SK-N-SH (cell line): ENCODE measurements around the gene ROBO1. TPM values are rescaled to one million over a fixed set of nuclear protein-coding genes. Genes with fewer than 3 reads are reported as not detected.

Experiments
- CTCF ChIA-PET: fragments of 300-600, 350-600 bp; formaldehyde crosslinking; extraction: SDS; loops from one replicate; lab custom pipeline; 2021; lab: Yijun Ruan, JAX
- POLR2A ChIA-PET: fragments of 350-600 bp; sonication (Branson Sonifier 250); formaldehyde crosslinking; extraction: SDS; loops from one replicate; lab custom pipeline; 2020; ENCODE audit warnings: antibody characterized with exemption, inconsistent platforms; lab: Yijun Ruan, JAX
- DNase-seq: peaks from one replicate; pipeline ENCODE4 v3.0.0; 2012
- H2AFZ ChIP-seq: fragments of 200-600 bp; sonication (generic); 2 replicates; pipeline ENCODE4 v1.8.1; 2016; ENCODE audit warnings: antibody characterized with exemption, mild to moderate bottlenecking, low read depth
- H3F3A ChIP-seq: fragments of 200-600 bp; sonication (generic); replicated peaks from 2 replicates; pipeline ENCODE3; 2016; ENCODE audit warnings: antibody characterized with exemption, mild to moderate bottlenecking; ENCODE audit not compliant: insufficient read depth
- H3K27ac ChIP-seq, 2 experiments: fragments of 200-500 bp in 1 of 2; fragments of 200-600 bp in 1 of 2; sonication (Bioruptor generic) in 1 of 2; sonication (generic), shearing (Covaris generic) in 1 of 2; 2 replicates each; pipeline versions ENCODE4 v1.5.1 to v1.6.1; 2014 to 2016; ENCODE audit warnings: low read depth in 2 of 2, inconsistent platforms in 1 of 2, low read length in 1 of 2, mild to moderate bottlenecking in 1 of 2, mixed read lengths in 1 of 2
- H3K27me3 ChIP-seq: fragments of 200-600 bp; sonication (generic), shearing (Covaris generic); 2 replicates; pipeline ENCODE4 v1.6.1; 2016; ENCODE audit warnings: mixed run types; ENCODE audit not compliant: insufficient read depth
- H3K36me3 ChIP-seq, 2 experiments: fragments of 200-500 bp in 1 of 2; fragments of 200-600 bp in 1 of 2; sonication (Bioruptor generic) in 1 of 2; sonication (generic) in 1 of 2; replicated peaks in 1 of 2; 2 replicates each; pipeline versions ENCODE3 to v1.5.1; 2014 to 2016; ENCODE audit warnings: low read length in 1 of 2, mild to moderate bottlenecking in 1 of 2; ENCODE audit not compliant: insufficient read depth in 2 of 2, control insufficient read depth in 1 of 2
- H3K4me1 ChIP-seq, 2 experiments: fragments of 200-500 bp in 1 of 2; fragments of 200-600 bp in 1 of 2; sonication (Bioruptor generic) in 1 of 2; sonication (generic), shearing (Covaris generic) in 1 of 2; 2 replicates each; pipeline versions ENCODE4 v1.5.1 to v1.6.1; 2014 to 2016; ENCODE audit warnings: low read depth in 1 of 2, low read length in 1 of 2, mixed run types in 1 of 2; ENCODE audit not compliant: insufficient read depth in 2 of 2, control insufficient read depth in 1 of 2
- H3K4me2 ChIP-seq: fragments of 200-600 bp; sonication (generic), shearing (Covaris generic); 2 replicates; pipeline ENCODE4 v1.6.1; 2017; ENCODE audit warnings: mixed run types
- H3K4me3 ChIP-seq, 2 experiments: fragments of 200-500 bp in 1 of 2; fragments of 200-600 bp in 1 of 2; sonication (Bioruptor generic) in 1 of 2; sonication (generic), shearing (Covaris generic) in 1 of 2; 2 replicates each; pipeline versions ENCODE4 v1.5.1 to v1.8.1; 2014 to 2016; ENCODE audit warnings: low read depth in 2 of 2, inconsistent platforms in 1 of 2, low read length in 1 of 2, mild to moderate bottlenecking in 1 of 2, mixed read lengths in 1 of 2, moderate library complexity in 1 of 2
- H3K79me2 ChIP-seq: fragments of 200-600 bp; sonication (generic); 2 replicates; pipeline ENCODE4 v1.8.1; 2017; ENCODE audit warnings: mild to moderate bottlenecking; ENCODE audit not compliant: insufficient read depth
- H3K9ac ChIP-seq: fragments of 200-600 bp; sonication (generic); 2 replicates; pipeline ENCODE4 v1.6.1; 2017; ENCODE audit warnings: mixed run types
- H3K9me2 ChIP-seq: fragments of 200-600 bp; sonication (generic); 2 replicates; pipeline ENCODE4 v1.6.1; 2017; ENCODE audit warnings: mixed run types
- H3K9me3 ChIP-seq: fragments of 200-600 bp; sonication (generic); 2 replicates; pipeline ENCODE4 v1.6.1; 2017; ENCODE audit warnings: mixed run types, mild to moderate bottlenecking, moderate library complexity
- H4K20me1 ChIP-seq: fragments of 200-600 bp; sonication (generic); 2 replicates; pipeline ENCODE4 v1.6.1; 2017; ENCODE audit warnings: mild to moderate bottlenecking, mixed run types; ENCODE audit not compliant: insufficient read depth
- CHD2 ChIP-seq: fragments of 150-350 bp; IDR thresholded peaks from 2 replicates; pipeline ENCODE4 v1.6.1; 2018; ENCODE audit warnings: low read length; ENCODE audit not compliant: partially characterized antibody
- ELF1 ChIP-seq: IDR thresholded peaks from 2 replicates; pipeline ENCODE4 v1.4.0; 2012
- EP300 ChIP-seq, 2 experiments: IDR thresholded peaks; 2 replicates each; pipeline versions ENCODE4 v1.4.0 to v1.6.1; 2012; ENCODE audit warnings: borderline replicate concordance in 1 of 2, low read depth in 1 of 2, low read length in 1 of 2
- FOXM1 ChIP-seq: IDR thresholded peaks from 2 replicates; pipeline ENCODE4 v1.4.0; 2012; ENCODE audit warnings: low read depth, mild to moderate bottlenecking
- IRF3 ChIP-seq: fragments of 150-350 bp; IDR thresholded peaks from 2 replicates; pipeline ENCODE4 v1.6.1; 2016; ENCODE audit warnings: mild to moderate bottlenecking, low read depth, low read length
- JUND ChIP-seq: IDR thresholded peaks from 2 replicates; pipeline ENCODE4 v1.4.0; 2012
- MXI1 ChIP-seq: IDR thresholded peaks from 2 replicates; pipeline ENCODE4 v1.6.1; 2012; ENCODE audit warnings: mild to moderate bottlenecking, low read depth, low read length, improper control_type of control experiment
- POLR2AphosphoS5 ChIP-seq: IDR thresholded peaks from 2 replicates; pipeline ENCODE4 v1.6.1; 2012; ENCODE audit warnings: low read depth, low read length
- RAD21 ChIP-seq: IDR thresholded peaks from 2 replicates; pipeline ENCODE4 v1.6.1; 2012; ENCODE audit warnings: mild to moderate bottlenecking, low read length
- RFX5 ChIP-seq: IDR thresholded peaks from 2 replicates; pipeline ENCODE4 v1.6.1; 2012; ENCODE audit warnings: mild to moderate bottlenecking, improper control_type of control experiment, low read length
- SMC3 ChIP-seq: IDR thresholded peaks from 2 replicates; pipeline ENCODE4 v1.6.1; 2012; ENCODE audit warnings: low read depth, low read length, improper control_type of control experiment
- TAF1 ChIP-seq: IDR thresholded peaks from 2 replicates; pipeline ENCODE4 v1.6.1; 2012; ENCODE audit warnings: low read depth, mild to moderate bottlenecking, low read length, moderate library complexity, borderline replicate concordance
- TCF12 ChIP-seq: IDR thresholded peaks from 2 replicates; pipeline ENCODE4 v1.4.0; 2012
- YY1 ChIP-seq: IDR thresholded peaks from 2 replicates; pipeline ENCODE4 v1.4.0; 2012; ENCODE audit warnings: low read depth, mild to moderate bottlenecking
- WGBS: methylation state at CpG from one replicate; pipeline ENCODE4 v1.1.6; 2017; ENCODE audit warnings: low lambda C conversion rate; 5-methylcytosine and 5-hydroxymethylcytosine counted together
- polyA plus RNA-seq, 3 experiments: library from polyadenylated mRNA; depleted of rRNA; stranded (reverse); fragments of >200 nt; gene quantifications; 2 replicates each; pipeline ENCODE4 v1.2.3, GENCODE V29; 2012
- TF ChIP-seq, protein P1 (sequence below): IDR thresholded peaks from 2 replicates; pipeline ENCODE4 v1.4.0; 2012; ENCODE audit warnings: low read depth, borderline replicate concordance
- TF ChIP-seq, protein P2 (sequence below): fragments of 200-600 bp; sonication (generic); IDR thresholded peaks from 2 replicates; pipeline ENCODE4 v1.6.1; 2017; ENCODE audit warnings: antibody characterized with exemption, mild to moderate bottlenecking, moderate library complexity
- TF ChIP-seq, protein P3 (sequence below): IDR thresholded peaks from 2 replicates; pipeline ENCODE4; 2012
- TF ChIP-seq, protein P4 (sequence below): IDR thresholded peaks from 2 replicates; pipeline ENCODE4 v1.4.0; 2012; ENCODE audit warnings: low read depth

The ROBO1 gene
- polyA plus RNA-seq, 1 of the 3 experiments (the other 2 are of a cell fraction), result 22.7 TPM

GRCh38 chr3:79094654-79095053 lies 673.1 kb downstream of the ROBO1 start (continued):
- TF ChIP-seq, protein P1, sequence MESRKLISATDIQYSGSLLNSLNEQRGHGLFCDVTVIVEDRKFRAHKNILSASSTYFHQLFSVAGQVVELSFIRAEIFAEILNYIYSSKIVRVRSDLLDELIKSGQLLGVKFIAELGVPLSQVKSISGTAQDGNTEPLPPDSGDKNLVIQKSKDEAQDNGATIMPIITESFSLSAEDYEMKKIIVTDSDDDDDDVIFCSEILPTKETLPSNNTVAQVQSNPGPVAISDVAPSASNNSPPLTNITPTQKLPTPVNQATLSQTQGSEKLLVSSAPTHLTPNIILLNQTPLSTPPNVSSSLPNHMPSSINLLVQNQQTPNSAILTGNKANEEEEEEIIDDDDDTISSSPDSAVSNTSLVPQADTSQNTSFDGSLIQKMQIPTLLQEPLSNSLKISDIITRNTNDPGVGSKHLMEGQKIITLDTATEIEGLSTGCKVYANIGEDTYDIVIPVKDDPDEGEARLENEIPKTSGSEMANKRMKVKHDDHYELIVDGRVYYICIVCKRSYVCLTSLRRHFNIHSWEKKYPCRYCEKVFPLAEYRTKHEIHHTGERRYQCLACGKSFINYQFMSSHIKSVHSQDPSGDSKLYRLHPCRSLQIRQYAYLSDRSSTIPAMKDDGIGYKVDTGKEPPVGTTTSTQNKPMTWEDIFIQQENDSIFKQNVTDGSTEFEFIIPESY, result no peak
- TF ChIP-seq TCF12, result no peak
- no peak for TF ChIP-seq POLR2AphosphoS5
- no peak for TF ChIP-seq EP300 (IDR thresholded peaks at IDR 0.05; ENCODE audit: borderline replicate concordance in 1 of 2, low read depth in 1 of 2, low read length in 1 of 2)
- TF ChIP-seq IRF3, result no peak
- TF ChIP-seq FOXM1, result no peak
- TF ChIP-seq, protein P2, sequence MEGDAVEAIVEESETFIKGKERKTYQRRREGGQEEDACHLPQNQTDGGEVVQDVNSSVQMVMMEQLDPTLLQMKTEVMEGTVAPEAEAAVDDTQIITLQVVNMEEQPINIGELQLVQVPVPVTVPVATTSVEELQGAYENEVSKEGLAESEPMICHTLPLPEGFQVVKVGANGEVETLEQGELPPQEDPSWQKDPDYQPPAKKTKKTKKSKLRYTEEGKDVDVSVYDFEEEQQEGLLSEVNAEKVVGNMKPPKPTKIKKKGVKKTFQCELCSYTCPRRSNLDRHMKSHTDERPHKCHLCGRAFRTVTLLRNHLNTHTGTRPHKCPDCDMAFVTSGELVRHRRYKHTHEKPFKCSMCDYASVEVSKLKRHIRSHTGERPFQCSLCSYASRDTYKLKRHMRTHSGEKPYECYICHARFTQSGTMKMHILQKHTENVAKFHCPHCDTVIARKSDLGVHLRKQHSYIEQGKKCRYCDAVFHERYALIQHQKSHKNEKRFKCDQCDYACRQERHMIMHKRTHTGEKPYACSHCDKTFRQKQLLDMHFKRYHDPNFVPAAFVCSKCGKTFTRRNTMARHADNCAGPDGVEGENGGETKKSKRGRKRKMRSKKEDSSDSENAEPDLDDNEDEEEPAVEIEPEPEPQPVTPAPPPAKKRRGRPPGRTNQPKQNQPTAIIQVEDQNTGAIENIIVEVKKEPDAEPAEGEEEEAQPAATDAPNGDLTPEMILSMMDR, result no peak
- TF ChIP-seq, protein P3, sequence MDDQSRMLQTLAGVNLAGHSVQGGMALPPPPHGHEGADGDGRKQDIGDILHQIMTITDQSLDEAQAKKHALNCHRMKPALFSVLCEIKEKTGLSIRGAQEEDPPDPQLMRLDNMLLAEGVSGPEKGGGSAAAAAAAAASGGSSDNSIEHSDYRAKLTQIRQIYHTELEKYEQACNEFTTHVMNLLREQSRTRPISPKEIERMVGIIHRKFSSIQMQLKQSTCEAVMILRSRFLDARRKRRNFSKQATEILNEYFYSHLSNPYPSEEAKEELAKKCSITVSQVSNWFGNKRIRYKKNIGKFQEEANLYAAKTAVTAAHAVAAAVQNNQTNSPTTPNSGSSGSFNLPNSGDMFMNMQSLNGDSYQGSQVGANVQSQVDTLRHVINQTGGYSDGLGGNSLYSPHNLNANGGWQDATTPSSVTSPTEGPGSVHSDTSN, result no peak
- TF ChIP-seq JUND, result no peak
- no peak for TF ChIP-seq TAF1

DNA sequence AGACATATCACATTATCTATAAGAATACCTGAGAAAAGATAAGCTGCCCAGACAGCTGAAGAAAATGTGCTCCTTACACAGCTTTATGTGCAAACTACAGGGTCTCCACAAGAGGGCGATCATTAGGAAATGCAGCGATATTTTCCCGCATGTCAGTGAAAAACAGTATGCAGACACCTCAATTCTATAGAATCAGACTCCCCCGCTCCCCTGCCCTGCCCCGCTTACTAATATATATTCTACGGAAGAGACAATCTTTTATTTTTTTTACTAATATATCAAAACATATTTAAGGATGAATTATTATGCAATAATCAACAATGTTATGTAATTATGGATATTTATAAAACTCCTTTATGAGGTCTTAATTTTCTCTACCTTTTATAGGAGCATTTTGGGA lies 681.3 kb downstream of the ROBO1 start:
- Histone ChIP-seq H3K9ac (no peak overlapping the region), H3K4me1 (no peaks in the 10 kb centered on the region; a peak in 1 of 4 replicates), H2AFZ (no peak overlapping the region), H4K20me1 (no peaks in the 10 kb centered on the region), H3K27ac (no peak overlapping the region), H3K36me3 (no peaks in the 10 kb centered on the region), H3K4me2 (no peak overlapping the region), H3K79me2 (no peaks in the 10 kb centered on the region), H3K9me3 (no peaks in the 10 kb centered on the region), H3K9me2 (no peaks in the 10 kb centered on the region), H3K27me3 (no peaks in the 10 kb centered on the region), H3F3A (no peaks in the 10 kb centered on the region), H3K4me3 (no peak overlapping the region)
- ChIA-PET POLR2A (no interaction called here), CTCF (interaction anchor here (0.5 to 5.4 kb wide), 48 partner anchors 8 to 1648 kb away, joined by 3 to 90 read pairs (median 4); no protein-coding TSS in a partner anchor)
- peak; percentile 83 for TF ChIP-seq SMC3
- no peak for TF ChIP-seq RFX5
- no peak for TF ChIP-seq YY1
- no peak for TF ChIP-seq ELF1
- peak; percentile 72 for TF ChIP-seq RAD21
- TF ChIP-seq, protein P4, sequence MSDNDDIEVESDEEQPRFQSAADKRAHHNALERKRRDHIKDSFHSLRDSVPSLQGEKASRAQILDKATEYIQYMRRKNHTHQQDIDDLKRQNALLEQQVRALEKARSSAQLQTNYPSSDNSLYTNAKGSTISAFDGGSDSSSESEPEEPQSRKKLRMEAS, result 0 out of 2 replicates have a peak, but pooled peaks have one; percentile 33
- TF ChIP-seq, protein P2, result peak; percentile 89
- peak; percentile 25; the same call in 1 of the 2 replicates for TF ChIP-seq MXI1
- peak; percentile 43 for TF ChIP-seq CHD2
- TF ChIP-seq TCF12, result peak; percentile 58
- peak; percentile 34 for DNase-seq
- WGBS, result 4% methylated on average over 6 of the region's 6 CpGs
